GM12878 (cell line): ENCODE data around the gene CYP27A1. TPM values are rescaled to one million over a fixed set of nuclear protein-coding genes. Genes with fewer than 3 reads are reported as not detected.

ENCODE experiments used
- CEBPZ ChIP-seq: fragments of 150-350 bp; IDR thresholded peaks from 2 replicates; pipeline ENCODE4 v1.6.1; 2016; ENCODE audit warnings: low read depth, low read length
- GATAD2B ChIP-seq: fragments of 450-650 bp; conservative IDR thresholded peaks from 2 replicates; pipeline ENCODE4 v1.6.1; 2017; ENCODE audit warnings: low read depth, mild to moderate bottlenecking, moderate library complexity
- JUNB ChIP-seq: IDR thresholded peaks from 2 replicates; pipeline ENCODE4 v1.6.1; 2016; ENCODE audit warnings: antibody characterized with exemption, mild to moderate bottlenecking
- PAX8 ChIP-seq: fragments of 450-650 bp; IDR thresholded peaks from 2 replicates; pipeline ENCODE4 v1.6.1; 2017; ENCODE audit warnings: mild to moderate bottlenecking, moderate library complexity
- POLR2AphosphoS2 ChIP-seq: IDR thresholded peaks from 2 replicates; pipeline ENCODE4 v1.6.1; 2011; ENCODE audit warnings: low read depth, mild to moderate bottlenecking, low read length, improper control_type of control experiment, moderate library complexity
- RELB ChIP-seq: fragments of 450-650 bp; IDR thresholded peaks from 2 replicates; pipeline ENCODE4 v1.6.1; 2017; ENCODE audit warnings: low read depth, mild to moderate bottlenecking, moderate library complexity
- SPI1 ChIP-seq: IDR thresholded peaks from 2 replicates; pipeline ENCODE4 v1.6.1; 2011; ENCODE audit warnings: low read depth, mild to moderate bottlenecking, low read length, moderate library complexity, borderline replicate concordance; ENCODE audit not compliant: insufficient read depth
- ZNF384 ChIP-seq: IDR thresholded peaks from 2 replicates; pipeline ENCODE4 v1.6.1; 2012; ENCODE audit warnings: low read depth, mild to moderate bottlenecking, low read length, improper control_type of control experiment, borderline replicate concordance
- ZZZ3 ChIP-seq: IDR thresholded peaks from 2 replicates; pipeline ENCODE4 v1.6.1; 2011; ENCODE audit warnings: low read depth; ENCODE audit not compliant: control insufficient read depth, insufficient read length
- polyA plus RNA-seq, 11 experiments: library from polyadenylated mRNA; depleted of rRNA in 4 of 11; unstranded in 6 of 11; stranded (reverse) in 5 of 11; fragments of >200 nt; fragmentation: Nextera tagmentation in 4 of 11; fragmentation: Illumina TruSeq in 1 of 11; extraction: Ambion mirVana in 4 of 11; extraction: Trizol in 1 of 11; gene quantifications; 1 replicate in 1 of 11; 2 replicates in 10 of 11; pipeline versions ENCODE4 v1.2.1 to v1.2.3, GENCODE V29; 2011 to 2016; ENCODE audit warnings: inconsistent platforms in 2 of 11, missing spikeins in 2 of 11, low read depth in 1 of 11
- total RNA-seq, 4 experiments: library from RNA; depleted of rRNA in 3 of 4; stranded (reverse); fragments of >200 nt in 3 of 4; fragmentation: Illumina TruSeq in 1 of 4; extraction: Trizol in 1 of 4; gene quantifications; 2 replicates each; pipeline versions ENCODE4 v1.2.1 to v1.2.3, GENCODE V29; 2013 to 2021
- TF ChIP-seq, protein P1 (sequence below), 3 experiments: IDR thresholded peaks in 2 of 3; conservative IDR thresholded peaks in 1 of 3; 2 replicates each; pipeline ENCODE4 v1.5.1; 2011; ENCODE audit warnings: low read depth in 3 of 3, low read length in 3 of 3, mild to moderate bottlenecking in 3 of 3, control low read depth in 2 of 3, moderate library complexity in 2 of 3, inconsistent platforms in 1 of 3, mixed read lengths in 1 of 3; ENCODE audit not compliant: control insufficient read depth in 2 of 3, insufficient read depth in 1 of 3; ENCODE audit errors: extremely low read depth in 1 of 3
- TF ChIP-seq, protein P2 (sequence below): fragments of 450-650 bp; IDR thresholded peaks from 2 replicates; pipeline ENCODE4 v1.6.1; 2017; ENCODE audit warnings: mild to moderate bottlenecking, low read depth, inconsistent platforms; ENCODE audit not compliant: poor library complexity, severe bottlenecking

The CYP27A1 gene
- total and polyA plus RNA-seq, 10 of the 15 experiments (the other 5 are each of a cell fraction or from before 2014, with no cell fraction given) = 0.11 to 0.72 (median 0.18) TPM; not detected in 2

DNA sequence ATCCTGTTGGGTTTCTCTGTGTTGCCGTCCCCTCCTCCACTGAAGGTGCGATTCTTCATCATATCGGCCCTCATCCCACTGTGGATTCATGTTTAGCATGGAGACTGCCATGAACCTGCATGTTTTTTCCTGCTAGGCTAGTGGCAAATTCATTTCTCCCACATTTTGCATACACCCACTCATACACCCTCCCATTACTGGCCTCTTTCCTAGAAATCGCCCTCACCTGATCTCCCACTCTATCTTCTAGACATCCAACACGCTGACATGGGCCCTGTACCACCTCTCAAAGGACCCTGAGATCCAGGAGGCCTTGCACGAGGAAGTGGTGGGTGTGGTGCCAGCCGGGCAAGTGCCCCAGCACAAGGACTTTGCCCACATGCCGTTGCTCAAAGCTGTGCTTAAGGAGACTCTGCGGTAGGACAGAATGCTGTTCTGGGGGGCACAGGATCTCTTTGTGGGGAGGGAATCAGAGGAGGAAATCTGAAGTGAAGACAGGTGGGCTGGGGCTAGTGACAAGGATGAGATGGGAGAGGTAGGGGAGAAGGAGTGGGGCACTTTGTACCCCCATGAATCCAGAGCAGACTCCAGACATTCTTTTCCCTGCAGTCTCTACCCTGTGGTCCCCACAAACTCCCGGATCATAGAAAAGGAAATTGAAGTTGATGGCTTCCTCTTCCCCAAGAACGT is 32.0 kb downstream of the CYP27A1 start (continued):
- TF ChIP-seq CEBPZ = no peak
- no peak for TF ChIP-seq JUNB
- TF ChIP-seq SPI1 = no peak
- no peak for TF ChIP-seq GATAD2B
- TF ChIP-seq ZZZ3 = no peak
- TF ChIP-seq ZNF384 = no peak
- TF ChIP-seq POLR2AphosphoS2 = no peak
- TF ChIP-seq, protein P1, sequence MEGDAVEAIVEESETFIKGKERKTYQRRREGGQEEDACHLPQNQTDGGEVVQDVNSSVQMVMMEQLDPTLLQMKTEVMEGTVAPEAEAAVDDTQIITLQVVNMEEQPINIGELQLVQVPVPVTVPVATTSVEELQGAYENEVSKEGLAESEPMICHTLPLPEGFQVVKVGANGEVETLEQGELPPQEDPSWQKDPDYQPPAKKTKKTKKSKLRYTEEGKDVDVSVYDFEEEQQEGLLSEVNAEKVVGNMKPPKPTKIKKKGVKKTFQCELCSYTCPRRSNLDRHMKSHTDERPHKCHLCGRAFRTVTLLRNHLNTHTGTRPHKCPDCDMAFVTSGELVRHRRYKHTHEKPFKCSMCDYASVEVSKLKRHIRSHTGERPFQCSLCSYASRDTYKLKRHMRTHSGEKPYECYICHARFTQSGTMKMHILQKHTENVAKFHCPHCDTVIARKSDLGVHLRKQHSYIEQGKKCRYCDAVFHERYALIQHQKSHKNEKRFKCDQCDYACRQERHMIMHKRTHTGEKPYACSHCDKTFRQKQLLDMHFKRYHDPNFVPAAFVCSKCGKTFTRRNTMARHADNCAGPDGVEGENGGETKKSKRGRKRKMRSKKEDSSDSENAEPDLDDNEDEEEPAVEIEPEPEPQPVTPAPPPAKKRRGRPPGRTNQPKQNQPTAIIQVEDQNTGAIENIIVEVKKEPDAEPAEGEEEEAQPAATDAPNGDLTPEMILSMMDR (IDR thresholded peaks at IDR 0.05 in 2 of 3, conservative IDR thresholded peaks at IDR 0.05 in 1 of 3; ENCODE audit: control insufficient read depth in 2 of 3, extremely low read depth in 1 of 3, insufficient read depth in 1 of 3, low read depth in 3 of 3, low read length in 3 of 3) = no peak
- TF ChIP-seq PAX8 = no peak
- TF ChIP-seq, protein P2, sequence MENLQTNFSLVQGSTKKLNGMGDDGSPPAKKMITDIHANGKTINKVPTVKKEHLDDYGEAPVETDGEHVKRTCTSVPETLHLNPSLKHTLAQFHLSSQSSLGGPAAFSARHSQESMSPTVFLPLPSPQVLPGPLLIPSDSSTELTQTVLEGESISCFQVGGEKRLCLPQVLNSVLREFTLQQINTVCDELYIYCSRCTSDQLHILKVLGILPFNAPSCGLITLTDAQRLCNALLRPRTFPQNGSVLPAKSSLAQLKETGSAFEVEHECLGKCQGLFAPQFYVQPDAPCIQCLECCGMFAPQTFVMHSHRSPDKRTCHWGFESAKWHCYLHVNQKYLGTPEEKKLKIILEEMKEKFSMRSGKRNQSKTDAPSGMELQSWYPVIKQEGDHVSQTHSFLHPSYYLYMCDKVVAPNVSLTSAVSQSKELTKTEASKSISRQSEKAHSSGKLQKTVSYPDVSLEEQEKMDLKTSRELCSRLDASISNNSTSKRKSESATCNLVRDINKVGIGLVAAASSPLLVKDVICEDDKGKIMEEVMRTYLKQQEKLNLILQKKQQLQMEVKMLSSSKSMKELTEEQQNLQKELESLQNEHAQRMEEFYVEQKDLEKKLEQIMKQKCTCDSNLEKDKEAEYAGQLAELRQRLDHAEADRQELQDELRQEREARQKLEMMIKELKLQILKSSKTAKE = no peak
- no peak for TF ChIP-seq RELB
- TF ChIP-seq, all 136 proteins: peak for 0
